Measurements from ENCODE around the gene RICTOR. TPM values are rescaled to one million over a fixed set of nuclear protein-coding genes. Genes with fewer than 3 reads are reported as not detected.

Gene RICTOR
- total RNA-seq, 2 donors from 2014 or later = 27.6 to 31.8 TPM

- Histone ChIP-seq H3K27me3 (ENCODE audit: control insufficient read depth, insufficient read depth, low read length, poor library complexity, severe bottlenecking) (no peaks in the 10 kb centered on the region), H3K9me3 (ENCODE audit: control insufficient read depth, low read length) (no peaks in the 10 kb centered on the region), H3K27ac (ENCODE audit: low read depth, low read length) (no peak overlapping the region), H3K36me3 (ENCODE audit: control insufficient read depth, insufficient read depth, low read length) (peaks cover 63% of the 10 kb centered on the region), H3K4me1 (ENCODE audit: control insufficient read depth, insufficient read depth, low read length) (no peaks in the 10 kb centered on the region), H3K4me3 (ENCODE audit: low read length) (no peak overlapping the region), H3K9ac (ENCODE audit: extremely low read depth, low read length, poor library complexity, severe bottlenecking) (no peak overlapping the region)
- H3K4me1 Mint-ChIP-seq = no peaks in the 10 kb centered on the region
- H3K4me3 Mint-ChIP-seq = no peak overlapping the region
- H3K36me3 Mint-ChIP-seq (ENCODE audit: low read depth) = peaks cover 28% of the 10 kb centered on the region
- H3K27me3 Mint-ChIP-seq (ENCODE audit: insufficient read depth) = no peaks in the 10 kb centered on the region
- no peak overlapping the region for H3K27ac Mint-ChIP-seq
- H3K9me3 Mint-ChIP-seq = no peaks in the 10 kb centered on the region
- TF ChIP-seq CTCF (conservative IDR thresholded peaks at IDR 0.05) = no peak
- DNase-seq = no peak
- WGBS, 2 experiments (ENCODE audit: insufficient coverage in 1 of 2, insufficient read length in 1 of 2) = 83 to 93% methylated on average over 2 to 4 of the region's 4 CpGs
These were observed 129.9 kb downstream of the RICTOR start for GRCh38 chr5:38944282-38944681.

- H3K27me3 ChIP-seq (ENCODE audit: control insufficient read depth, insufficient read depth, low read length, poor library complexity, severe bottlenecking) = no peaks in the 10 kb centered on the region
- H3K4me3 ChIP-seq (ENCODE audit: low read length) = no peak overlapping the region
- Mint-ChIP-seq H3K4me3 (no peak overlapping the region), H3K27me3 (ENCODE audit: insufficient read depth) (no peaks in the 10 kb centered on the region), H3K36me3 (ENCODE audit: low read depth) (peaks cover 23% of the 10 kb centered on the region), H3K4me1 (peaks cover 8% of the 10 kb centered on the region), H3K9me3 (no peaks in the 10 kb centered on the region), H3K27ac (no peak overlapping the region)
- H3K9ac ChIP-seq (ENCODE audit: extremely low read depth, low read length, poor library complexity, severe bottlenecking) = no peak overlapping the region
- 100% methylated on average over 2 of the region's 2 CpGs; no CpG with 5 or more reads in 1 of the 2 experiments for WGBS, 2 experiments (ENCODE audit: insufficient coverage in 1 of 2, insufficient read length in 1 of 2)
- TF ChIP-seq CTCF (conservative IDR thresholded peaks at IDR 0.05) = no peak
- no peaks in the 10 kb centered on the region for H3K4me1 ChIP-seq (ENCODE audit: control insufficient read depth, insufficient read depth, low read length)
- no peak for DNase-seq
- no peak overlapping the region for H3K27ac ChIP-seq (ENCODE audit: low read depth, low read length)
- no peaks in the 10 kb centered on the region for H3K9me3 ChIP-seq (ENCODE audit: control insufficient read depth, low read length)
- peaks cover 49% of the 10 kb centered on the region for H3K36me3 ChIP-seq (ENCODE audit: control insufficient read depth, insufficient read depth, low read length)
These were observed 132.3 kb downstream of the RICTOR start for GRCh38 chr5:38941912-38942311.

- Mint-ChIP-seq H3K27me3 (ENCODE audit: insufficient read depth) (no peaks in the 10 kb centered on the region), H3K36me3 (ENCODE audit: low read depth) (peaks cover 18% of the 10 kb centered on the region), H3K4me3 (no peak overlapping the region), H3K27ac (no peak overlapping the region), H3K9me3 (no peaks in the 10 kb centered on the region), H3K4me1 (peaks cover 8% of the 10 kb centered on the region)
- DNase-seq = no peak
- 96 to 100% methylated on average over 1 to 2 of the region's 2 CpGs for WGBS, 2 experiments (ENCODE audit: insufficient coverage in 1 of 2, insufficient read length in 1 of 2)
- Histone ChIP-seq H3K4me1 (ENCODE audit: control insufficient read depth, insufficient read depth, low read length) (no peaks in the 10 kb centered on the region), H3K27ac (ENCODE audit: low read depth, low read length) (no peak overlapping the region), H3K27me3 (ENCODE audit: control insufficient read depth, insufficient read depth, low read length, poor library complexity, severe bottlenecking) (no peaks in the 10 kb centered on the region), H3K4me3 (ENCODE audit: low read length) (no peak overlapping the region), H3K9me3 (ENCODE audit: control insufficient read depth, low read length) (no peaks in the 10 kb centered on the region), H3K9ac (ENCODE audit: extremely low read depth, low read length, poor library complexity, severe bottlenecking) (no peak overlapping the region), H3K36me3 (ENCODE audit: control insufficient read depth, insufficient read depth, low read length) (peaks cover 36% of the 10 kb centered on the region)
- no peak for TF ChIP-seq CTCF (conservative IDR thresholded peaks at IDR 0.05)
These were observed 133.9 kb downstream of the RICTOR start for GRCh38 chr5:38940230-38940858.

Measured in endodermal cell (in vitro differentiated cells).